Effector memory CD4-positive, alpha-beta T cell (primary cell): Measurements from ENCODE around the gene PSG6.
"Not testable (repeated sequence)": the region's sequence is repeated elsewhere in the genome, so short reads cannot be mapped to it uniquely, and the experiment has no call there.

ENCODE experiments used
- DNase-seq, 3 donors: peaks; one replicate each; pipeline ENCODE4 v3.0.0-alpha.2; 2020
- H3K27ac ChIP-seq: 2 replicates; pipeline ENCODE4 v1.7.0; 2013; ENCODE audit warnings: mild to moderate bottlenecking, low read length, moderate library complexity; ENCODE audit not compliant: insufficient read depth, poor library complexity, severe bottlenecking
- H3K27me3 ChIP-seq: replicated peaks from 2 replicates; pipeline ENCODE4 v1.7.0; 2013; ENCODE audit warnings: mild to moderate bottlenecking, low read length; ENCODE audit not compliant: insufficient read depth, control insufficient read depth, poor library complexity, severe bottlenecking
- H3K36me3 ChIP-seq: 2 replicates; pipeline ENCODE4 v1.7.0; 2013; ENCODE audit warnings: mild to moderate bottlenecking, low read length, moderate library complexity; ENCODE audit not compliant: control insufficient read depth, insufficient read depth
- H3K4me1 ChIP-seq: 2 replicates; pipeline ENCODE4 v1.7.0; 2013; ENCODE audit warnings: low read length, mild to moderate bottlenecking; ENCODE audit not compliant: control insufficient read depth, insufficient read depth, poor library complexity, severe bottlenecking
- H3K4me3 ChIP-seq: 2 replicates; pipeline ENCODE4 v1.7.0; 2013; ENCODE audit warnings: low read length, low read depth, mild to moderate bottlenecking; ENCODE audit not compliant: insufficient read depth, poor library complexity, severe bottlenecking
- H3K9me3 ChIP-seq: 2 replicates; pipeline ENCODE4 v1.7.0; 2013; ENCODE audit warnings: mild to moderate bottlenecking, low read length, moderate library complexity; ENCODE audit not compliant: control insufficient read depth
- total RNA-seq, 3 donors: gene quantifications; one replicate each; lab custom pipeline; 2026; lab: John Stamatoyannopoulos, UW

PSG6 gene
- total RNA-seq, result 0 reads per million in 3 donors

GRCh38 chr19:42917634-42918033, at the start of gene PSG6:
PSG6 (minus strand) TSS chr19:42917894; CDS start chr19:42917792, 102 bp downstream.
- H3K9me3 ChIP-seq, H3K36me3 ChIP-seq, DNase-seq, H3K27ac ChIP-seq, H3K4me1 ChIP-seq, H3K4me3 ChIP-seq, H3K27me3 ChIP-seq: not testable (repeated sequence)

- no peak overlapping the region for H3K27ac ChIP-seq
- no peaks in the 10 kb centered on the region for H3K36me3 ChIP-seq
- no peak overlapping the region for H3K4me3 ChIP-seq
- no peak for DNase-seq
- no peaks in the 10 kb centered on the region for H3K9me3 ChIP-seq
- no peaks in the 10 kb centered on the region for H3K4me1 ChIP-seq
- no peaks in the 10 kb centered on the region for H3K27me3 ChIP-seq
Measured at GRCh38 chr19:42965176-42965575, 47.5 kb upstream of the PSG6 start.

- no peak for DNase-seq
- no peak overlapping the region for H3K27ac ChIP-seq
- no peak overlapping the region for H3K4me3 ChIP-seq
- no peaks in the 10 kb centered on the region for H3K9me3 ChIP-seq
- H3K36me3 ChIP-seq, result no peaks in the 10 kb centered on the region
- no peaks in the 10 kb centered on the region for H3K4me1 ChIP-seq
- H3K27me3 ChIP-seq, result no peaks in the 10 kb centered on the region
Measured at GRCh38 chr19:42961119-42961518, 43.4 kb upstream of the PSG6 start.

GRCh38 chr19:42952126-42952525, 34.4 kb upstream of the PSG6 start:
- not testable (repeated sequence) for H3K9me3 ChIP-seq, DNase-seq, H3K4me1 ChIP-seq, H3K27ac ChIP-seq, H3K36me3 ChIP-seq, H3K27me3 ChIP-seq, H3K4me3 ChIP-seq

GRCh38 chr19:42951476-42951875, 33.8 kb upstream of the PSG6 start:
- H3K27ac ChIP-seq, DNase-seq, H3K4me1 ChIP-seq, H3K36me3 ChIP-seq, H3K9me3 ChIP-seq, H3K27me3 ChIP-seq, H3K4me3 ChIP-seq: not testable (repeated sequence)

- Histone ChIP-seq H3K4me3 (no peak overlapping the region), H3K9me3 (no peaks in the 10 kb centered on the region), H3K27ac (no peak overlapping the region), H3K27me3 (no peaks in the 10 kb centered on the region), H3K4me1 (no peaks in the 10 kb centered on the region), H3K36me3 (no peaks in the 10 kb centered on the region)
- no peak for DNase-seq
Measured at GRCh38 chr19:42942187-42942789, 24.6 kb upstream of the PSG6 start.

GRCh38 chr19:42937107-42937506, 19.4 kb upstream of the PSG6 start, which contains the start of gene PSG7:
PSG7 (minus strand) TSS chr19:42937207; CDS start chr19:42937076, 131 bp downstream.
- not testable (repeated sequence) for H3K27ac ChIP-seq

GRCh38 chr19:42934726-42935125, 17.0 kb upstream of the PSG6 start:
- DNase-seq, H3K4me3 ChIP-seq, H3K27me3 ChIP-seq, H3K9me3 ChIP-seq, H3K27ac ChIP-seq, H3K36me3 ChIP-seq, H3K4me1 ChIP-seq: not testable (repeated sequence)

More at GRCh38 chr19:42937107-42937506, 19.4 kb upstream of the PSG6 start, which contains the start of gene PSG7:
- not testable (repeated sequence) for H3K4me3 ChIP-seq, H3K36me3 ChIP-seq, H3K9me3 ChIP-seq, H3K4me1 ChIP-seq, DNase-seq, H3K27me3 ChIP-seq

GRCh38 chr19:42934183-42934582, 16.5 kb upstream of the PSG6 start:
- H3K27me3 ChIP-seq, H3K4me1 ChIP-seq, H3K36me3 ChIP-seq, H3K4me3 ChIP-seq, H3K27ac ChIP-seq, H3K9me3 ChIP-seq, DNase-seq: not testable (repeated sequence)

GRCh38 chr19:42933412-42933811, 15.7 kb upstream of the PSG6 start:
- not testable (repeated sequence) for H3K9me3 ChIP-seq, H3K27ac ChIP-seq, H3K27me3 ChIP-seq, H3K36me3 ChIP-seq, H3K4me3 ChIP-seq, H3K4me1 ChIP-seq, DNase-seq
